ENCODE data around the gene PXDN. TPM values are rescaled to one million over a fixed set of nuclear protein-coding genes. Genes with fewer than 3 reads are reported as not detected.
A peak's percentile ranks its signal among the peaks of the same experiment; 100 is the strongest.

The PXDN gene
- total RNA-seq, 1 experiment from 2014 or later = 0.25 TPM

DNA sequence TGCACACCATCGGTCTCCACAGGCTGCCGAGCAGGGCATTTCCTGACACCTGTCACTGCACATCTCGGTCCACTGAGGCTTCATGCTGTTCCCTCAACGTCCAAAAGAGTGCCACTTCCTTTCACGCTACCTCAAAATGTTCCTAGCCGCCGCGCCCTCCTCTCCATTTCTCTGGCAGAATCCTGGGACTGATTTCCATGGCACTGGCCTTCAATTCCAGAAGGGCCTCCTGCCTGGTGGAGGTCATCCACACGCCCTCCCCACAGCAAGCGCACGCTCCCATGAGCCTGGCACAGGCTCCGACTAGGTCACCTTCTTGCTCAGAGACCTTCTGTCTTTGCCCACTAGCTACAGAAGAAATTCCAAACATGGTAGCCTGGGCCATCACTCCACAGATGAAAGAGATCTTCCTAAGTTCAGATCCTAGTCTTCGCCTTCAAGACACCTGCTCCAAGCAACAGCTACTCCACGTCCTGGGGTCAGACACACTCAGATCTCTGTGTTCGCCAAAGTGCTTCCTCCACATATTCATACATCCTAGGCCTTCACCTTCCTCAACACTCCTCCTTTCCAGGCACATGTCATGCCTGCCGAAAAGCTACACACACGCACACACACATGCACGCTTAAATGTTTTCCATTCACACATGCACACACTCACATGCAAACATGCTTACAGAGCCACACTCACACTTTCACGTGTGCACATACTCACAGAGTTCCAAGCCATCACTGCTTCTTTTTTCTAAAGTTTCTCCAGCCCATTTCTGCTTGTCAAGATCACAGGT lies 94.0 kb downstream of the PXDN start:
- H3K27ac Mint-ChIP-seq (ENCODE audit: unreplicated experiment) = no peak overlapping the region
- no peaks in the 10 kb centered on the region for H3K36me3 Mint-ChIP-seq (ENCODE audit: insufficient read depth, unreplicated experiment)
- DNase-seq = no peak
- Histone ChIP-seq H3K36me3 (ENCODE audit: control insufficient read depth, insufficient read depth, low read length) (no peaks in the 10 kb centered on the region), H3K4me1 (no peaks in the 10 kb centered on the region), H3K9me3 (no peaks in the 10 kb centered on the region), H3K4me3 (ENCODE audit: low read depth, low read length) (no peak overlapping the region), H3K27me3 (replicated peaks; ENCODE audit: control insufficient read depth, insufficient read depth, low read length) (no peaks in the 10 kb centered on the region)
- no peak overlapping the region for H3K4me3 Mint-ChIP-seq (ENCODE audit: unreplicated experiment)
- no TSS peak for BruUV-seq (replicated peaks)
- ChIA-PET POLR2A (no interaction called here), CTCF (no interaction called here)
- peaks cover 9% of the 10 kb centered on the region for H3K9me3 Mint-ChIP-seq (ENCODE audit: unreplicated experiment)
- no peaks in the 10 kb centered on the region for H3K4me1 Mint-ChIP-seq (ENCODE audit: low read depth, unreplicated experiment)
- intact Hi-C loops (cut with micrococcal nuclease; ENCODE audit: unreplicated experiment) = no loop called here
- H3K27me3 Mint-ChIP-seq (ENCODE audit: insufficient read depth, unreplicated experiment) = no peaks in the 10 kb centered on the region
- TF ChIP-seq, protein P1, sequence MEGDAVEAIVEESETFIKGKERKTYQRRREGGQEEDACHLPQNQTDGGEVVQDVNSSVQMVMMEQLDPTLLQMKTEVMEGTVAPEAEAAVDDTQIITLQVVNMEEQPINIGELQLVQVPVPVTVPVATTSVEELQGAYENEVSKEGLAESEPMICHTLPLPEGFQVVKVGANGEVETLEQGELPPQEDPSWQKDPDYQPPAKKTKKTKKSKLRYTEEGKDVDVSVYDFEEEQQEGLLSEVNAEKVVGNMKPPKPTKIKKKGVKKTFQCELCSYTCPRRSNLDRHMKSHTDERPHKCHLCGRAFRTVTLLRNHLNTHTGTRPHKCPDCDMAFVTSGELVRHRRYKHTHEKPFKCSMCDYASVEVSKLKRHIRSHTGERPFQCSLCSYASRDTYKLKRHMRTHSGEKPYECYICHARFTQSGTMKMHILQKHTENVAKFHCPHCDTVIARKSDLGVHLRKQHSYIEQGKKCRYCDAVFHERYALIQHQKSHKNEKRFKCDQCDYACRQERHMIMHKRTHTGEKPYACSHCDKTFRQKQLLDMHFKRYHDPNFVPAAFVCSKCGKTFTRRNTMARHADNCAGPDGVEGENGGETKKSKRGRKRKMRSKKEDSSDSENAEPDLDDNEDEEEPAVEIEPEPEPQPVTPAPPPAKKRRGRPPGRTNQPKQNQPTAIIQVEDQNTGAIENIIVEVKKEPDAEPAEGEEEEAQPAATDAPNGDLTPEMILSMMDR (IDR thresholded peaks at IDR 0.05; ENCODE audit: insufficient read depth in 1 of 2, low read depth in 1 of 2, low read length in 1 of 2, severe bottlenecking in 1 of 2, unreplicated experiment in 1 of 2) = no peak

DNA sequence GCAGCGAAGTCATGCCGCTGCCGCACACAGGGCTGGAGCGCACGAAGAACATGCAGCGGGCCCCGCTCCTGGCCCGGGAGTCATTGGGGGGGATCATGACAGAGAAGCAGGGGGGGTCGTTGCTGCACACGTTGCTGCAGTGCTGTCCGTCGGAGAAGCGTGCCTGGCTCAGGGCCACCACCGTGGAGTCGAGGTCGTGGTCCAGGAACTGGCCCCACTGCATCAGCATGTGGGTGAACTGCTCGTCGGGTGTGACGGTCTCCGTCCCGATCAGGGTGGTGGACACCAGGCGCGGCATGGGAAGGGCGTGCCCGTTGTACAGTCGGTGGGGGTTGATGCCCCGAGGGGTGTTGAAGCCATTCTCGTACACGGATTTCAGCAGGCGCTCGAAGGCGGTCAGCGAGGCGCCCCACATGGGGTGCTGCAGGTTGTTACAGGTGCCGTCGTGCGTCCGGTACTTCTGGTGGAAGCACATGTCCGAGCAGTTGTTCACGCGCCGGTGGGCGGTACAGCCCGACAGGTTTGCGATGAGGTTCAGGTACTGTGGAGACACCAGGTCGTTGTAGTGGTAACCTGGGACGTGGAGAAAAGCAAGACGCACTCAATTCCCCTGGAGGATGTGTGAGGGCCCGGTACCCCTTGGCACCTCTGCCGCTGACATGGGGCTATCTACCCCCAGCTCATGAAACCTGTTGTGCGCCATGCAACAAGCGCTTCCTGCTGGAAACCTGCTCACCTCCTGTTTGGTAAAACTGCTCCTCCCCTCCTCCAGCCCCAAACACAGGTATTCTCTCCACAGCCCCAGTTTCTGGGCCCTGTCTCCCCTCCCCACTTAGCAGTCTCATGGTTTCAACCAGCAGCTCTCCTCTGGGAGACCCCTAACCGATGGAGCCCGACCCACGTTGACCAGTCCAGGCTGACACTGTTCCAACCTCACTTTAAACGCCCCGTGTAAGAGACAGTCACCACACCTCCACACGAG lies 94.9 kb downstream of the PXDN start:
- H3K27me3 ChIP-seq (replicated peaks; ENCODE audit: control insufficient read depth, insufficient read depth, low read length) = no peaks in the 10 kb centered on the region
- H3K9me3 Mint-ChIP-seq (ENCODE audit: unreplicated experiment) = peaks cover 9% of the 10 kb centered on the region
- H3K4me1 Mint-ChIP-seq (ENCODE audit: low read depth, unreplicated experiment) = no peaks in the 10 kb centered on the region
- H3K27ac Mint-ChIP-seq (ENCODE audit: unreplicated experiment) = no peak overlapping the region
- no peaks in the 10 kb centered on the region for H3K27me3 Mint-ChIP-seq (ENCODE audit: insufficient read depth, unreplicated experiment)
- no peak for DNase-seq
- CTCF ChIA-PET = no interaction called here
- intact Hi-C loops (cut with micrococcal nuclease; ENCODE audit: unreplicated experiment) = no loop called here
- H3K36me3 Mint-ChIP-seq (ENCODE audit: insufficient read depth, unreplicated experiment) = no peaks in the 10 kb centered on the region
- H3K4me1 ChIP-seq = no peaks in the 10 kb centered on the region
- H3K36me3 ChIP-seq (ENCODE audit: control insufficient read depth, insufficient read depth, low read length) = no peaks in the 10 kb centered on the region
- BruUV-seq (replicated peaks) = no TSS peak
- H3K4me3 ChIP-seq (ENCODE audit: low read depth, low read length) = no peak overlapping the region
- POLR2A ChIA-PET = no interaction called here
- H3K4me3 Mint-ChIP-seq (ENCODE audit: unreplicated experiment) = no peak overlapping the region
- H3K9me3 ChIP-seq = no peaks in the 10 kb centered on the region
- TF ChIP-seq, protein P1 (IDR thresholded peaks at IDR 0.05; ENCODE audit: insufficient read depth in 1 of 2, low read depth in 1 of 2, low read length in 1 of 2, severe bottlenecking in 1 of 2, unreplicated experiment in 1 of 2) = no peak

DNA sequence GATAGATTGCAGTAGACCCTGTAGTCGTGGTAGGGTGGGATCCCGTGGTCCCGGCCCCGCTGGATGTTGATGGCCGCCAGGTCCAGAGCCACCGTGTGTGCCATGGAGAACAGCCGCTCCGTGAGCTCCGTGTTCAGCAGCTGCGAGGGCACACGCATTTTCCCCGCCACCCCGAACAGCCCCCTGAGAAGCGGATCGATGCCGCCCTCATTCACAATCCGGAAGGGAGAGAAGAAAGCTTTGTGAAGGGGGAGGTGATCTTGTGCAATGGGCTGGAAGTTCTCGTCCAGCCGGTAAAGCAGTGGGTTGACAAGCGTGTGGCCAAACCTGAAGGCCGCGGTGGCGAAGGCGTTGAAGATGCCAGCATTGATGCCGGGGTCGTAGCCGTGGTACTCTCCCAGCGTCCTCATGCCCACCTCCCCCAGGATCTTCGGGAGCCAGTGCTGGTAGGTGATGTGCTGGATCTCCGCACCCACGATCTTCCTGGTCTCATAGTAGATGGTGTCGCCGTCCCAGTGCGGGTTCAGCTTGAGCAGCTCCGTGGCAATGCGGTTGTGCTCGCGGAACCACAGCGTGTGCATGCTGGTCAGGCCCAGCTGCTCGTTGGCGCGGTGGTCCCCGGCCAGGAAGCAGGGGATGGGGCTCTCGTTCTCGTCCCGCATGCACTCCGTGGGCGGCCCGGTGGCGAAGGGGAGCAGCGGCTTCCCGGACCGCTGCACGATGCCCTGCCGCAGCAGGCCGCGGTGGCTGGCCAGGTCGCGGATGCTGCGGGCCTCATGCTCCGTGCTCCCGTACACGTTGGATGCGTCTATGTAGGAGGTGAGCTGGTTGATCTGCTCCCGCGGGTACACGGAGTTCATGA lies 95.8 kb downstream of the PXDN start:
- DNase-seq = no peak
- no peaks in the 10 kb centered on the region for H3K27me3 ChIP-seq (replicated peaks; ENCODE audit: control insufficient read depth, insufficient read depth, low read length)
- H3K4me3 Mint-ChIP-seq (ENCODE audit: unreplicated experiment) = no peak overlapping the region
- no peaks in the 10 kb centered on the region for H3K27me3 Mint-ChIP-seq (ENCODE audit: insufficient read depth, unreplicated experiment)
- no peak overlapping the region for H3K4me3 ChIP-seq (ENCODE audit: low read depth, low read length)
- H3K4me1 ChIP-seq = no peaks in the 10 kb centered on the region
- ChIA-PET POLR2A (no interaction called here), CTCF (no interaction called here)
- BruUV-seq (replicated peaks) = no TSS peak
- TF ChIP-seq, protein P1 (IDR thresholded peaks at IDR 0.05; ENCODE audit: insufficient read depth in 1 of 2, low read depth in 1 of 2, low read length in 1 of 2, severe bottlenecking in 1 of 2, unreplicated experiment in 1 of 2) = no peak
- no peaks in the 10 kb centered on the region for H3K36me3 Mint-ChIP-seq (ENCODE audit: insufficient read depth, unreplicated experiment)
- H3K27ac Mint-ChIP-seq (ENCODE audit: unreplicated experiment) = peak overlapping the region; percentile 45
- no peaks in the 10 kb centered on the region for H3K4me1 Mint-ChIP-seq (ENCODE audit: low read depth, unreplicated experiment)
- peaks cover 9% of the 10 kb centered on the region for H3K9me3 Mint-ChIP-seq (ENCODE audit: unreplicated experiment)
- no peaks in the 10 kb centered on the region for H3K36me3 ChIP-seq (ENCODE audit: control insufficient read depth, insufficient read depth, low read length)
- intact Hi-C loops (cut with micrococcal nuclease; ENCODE audit: unreplicated experiment) = no loop called here
- H3K9me3 ChIP-seq = no peaks in the 10 kb centered on the region
